ENCODE results near the gene CUEDC1.

GRCh38 chr17:57931488-57932137, 23.6 kb downstream of the CUEDC1 start:
- TF ChIP-seq CTCF (IDR thresholded peaks at IDR 0.05) (no peak), POLR2AphosphoS5 (IDR thresholded peaks at IDR 0.05) (peak in 1 of 3 donors; percentile 50), POLR2A (IDR thresholded peaks at IDR 0.05) (no peak)
